HCT116 (cell line): Measurements from ENCODE around the gene RHOBTB1.

ENCODE experiments used
- CTCF ChIP-seq, 3 experiments: fragments of 200-600 bp in 1 of 3; sonication (generic) in 1 of 3; IDR thresholded peaks in 2 of 3; conservative IDR thresholded peaks in 1 of 3; 2 replicates each; pipeline ENCODE4 v1.5.1; 2012 to 2017; ENCODE audit warnings: low read depth in 2 of 3, low read length in 2 of 3, antibody characterized with exemption in 1 of 3, borderline replicate concordance in 1 of 3, control low read depth in 1 of 3, mild to moderate bottlenecking in 1 of 3, mixed read lengths in 1 of 3, mixed run types in 1 of 3, moderate library complexity in 1 of 3; ENCODE audit not compliant: insufficient read depth in 1 of 3
- ELF1 ChIP-seq: IDR thresholded peaks from 2 replicates; pipeline ENCODE4 v1.6.1; 2012; ENCODE audit warnings: low read depth, borderline replicate concordance
- EZH2 ChIP-seq: fragments of 200-600 bp; sonication (generic); IDR thresholded peaks from 2 replicates; pipeline ENCODE4 v1.6.1; 2017; ENCODE audit warnings: antibody characterized with exemption, mixed run types
- POLR2A ChIP-seq: IDR thresholded peaks from 2 replicates; pipeline ENCODE4 v1.7.0; 2011; ENCODE audit warnings: borderline replicate concordance; ENCODE audit not compliant: insufficient read depth, insufficient read length; ENCODE audit errors: extremely low read depth
- POLR2AphosphoS5 ChIP-seq: IDR thresholded peaks from 2 replicates; pipeline ENCODE4 v1.6.1; 2011; ENCODE audit warnings: mild to moderate bottlenecking, low read depth, low read length, moderate library complexity
- REST ChIP-seq: IDR thresholded peaks from 2 replicates; pipeline ENCODE4 v1.6.1; 2012; ENCODE audit warnings: low read depth
- SRF ChIP-seq: IDR thresholded peaks from 2 replicates; pipeline ENCODE4 v1.6.1; 2012; ENCODE audit warnings: low read depth
- YY1 ChIP-seq: IDR thresholded peaks from 2 replicates; pipeline ENCODE4 v1.6.1; 2011; ENCODE audit warnings: low read length, low read depth, moderate library complexity, mild to moderate bottlenecking; ENCODE audit not compliant: insufficient replicate concordance; ENCODE audit errors: extremely low read depth

DNA sequence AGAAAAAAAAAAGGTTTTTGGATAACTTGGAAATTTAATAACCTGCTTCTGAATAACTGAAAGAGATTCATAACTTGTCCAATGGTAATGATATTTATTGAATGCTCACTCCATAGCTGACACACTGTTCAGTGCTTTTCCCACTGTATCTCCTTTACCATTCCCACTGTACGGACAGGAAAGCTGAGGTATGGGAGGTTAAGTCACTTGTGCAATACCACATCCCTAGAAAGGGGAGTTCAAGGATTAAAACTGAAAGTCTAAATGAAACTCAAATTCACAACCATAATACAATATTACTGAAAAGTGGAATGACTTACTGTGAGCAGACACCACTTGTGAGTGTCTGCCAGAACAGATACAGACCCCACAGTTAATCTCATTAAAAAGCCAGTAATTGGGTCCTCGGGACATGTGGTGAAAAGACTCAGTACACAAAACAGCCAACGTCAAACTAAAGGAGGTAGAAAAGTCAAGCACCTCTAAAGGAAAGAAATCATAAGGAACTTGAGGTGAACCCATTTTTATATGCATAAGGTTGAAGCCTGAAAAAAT, 13.8 kb upstream of the RHOBTB1 start:
- TF ChIP-seq CTCF (IDR thresholded peaks at IDR 0.05 in 2 of 3, conservative IDR thresholded peaks at IDR 0.05 in 1 of 3; ENCODE audit: borderline replicate concordance in 1 of 3, insufficient read depth in 1 of 3, low read depth in 2 of 3, low read length in 2 of 3) (no peak), ELF1 (no peak), REST (no peak), POLR2AphosphoS5 (no peak), YY1 (no peak), EZH2 (no peak), POLR2A (no peak), SRF (no peak)
